GM06990 (cell line): ENCODE data around the gene HMGN3.

Experiments
- DNase-seq: peaks from one replicate; pipeline ENCODE4 v3.0.0-alpha.2; 2011; ENCODE audit not compliant: insufficient read length; ENCODE audit errors: extremely low read depth
- H3K27me3 ChIP-seq: replicated peaks from 2 replicates; pipeline ENCODE4 v1.6.0; 2011; ENCODE audit warnings: low read length; ENCODE audit not compliant: control insufficient read depth, insufficient read depth
- H3K36me3 ChIP-seq: 2 replicates; pipeline ENCODE4 v1.5.1; 2011; ENCODE audit warnings: low read length; ENCODE audit not compliant: control insufficient read depth, insufficient read depth
- H3K4me3 ChIP-seq: replicated peaks from 2 replicates; pipeline ENCODE4 v1.5.1; 2011; ENCODE audit warnings: low read depth, mild to moderate bottlenecking, control low read depth, low read length
- TF ChIP-seq, protein P1 (sequence below): IDR thresholded peaks from 2 replicates; pipeline ENCODE4 v1.5.1; 2011; ENCODE audit warnings: low read length, control low read depth, mild to moderate bottlenecking, inconsistent platforms; ENCODE audit not compliant: insufficient read depth, poor library complexity, severe bottlenecking

The HMGN3 gene

GRCh38 chr6:79231101-79231500 is 3.4 kb downstream of the HMGN3 start:
- TF ChIP-seq, protein P1, sequence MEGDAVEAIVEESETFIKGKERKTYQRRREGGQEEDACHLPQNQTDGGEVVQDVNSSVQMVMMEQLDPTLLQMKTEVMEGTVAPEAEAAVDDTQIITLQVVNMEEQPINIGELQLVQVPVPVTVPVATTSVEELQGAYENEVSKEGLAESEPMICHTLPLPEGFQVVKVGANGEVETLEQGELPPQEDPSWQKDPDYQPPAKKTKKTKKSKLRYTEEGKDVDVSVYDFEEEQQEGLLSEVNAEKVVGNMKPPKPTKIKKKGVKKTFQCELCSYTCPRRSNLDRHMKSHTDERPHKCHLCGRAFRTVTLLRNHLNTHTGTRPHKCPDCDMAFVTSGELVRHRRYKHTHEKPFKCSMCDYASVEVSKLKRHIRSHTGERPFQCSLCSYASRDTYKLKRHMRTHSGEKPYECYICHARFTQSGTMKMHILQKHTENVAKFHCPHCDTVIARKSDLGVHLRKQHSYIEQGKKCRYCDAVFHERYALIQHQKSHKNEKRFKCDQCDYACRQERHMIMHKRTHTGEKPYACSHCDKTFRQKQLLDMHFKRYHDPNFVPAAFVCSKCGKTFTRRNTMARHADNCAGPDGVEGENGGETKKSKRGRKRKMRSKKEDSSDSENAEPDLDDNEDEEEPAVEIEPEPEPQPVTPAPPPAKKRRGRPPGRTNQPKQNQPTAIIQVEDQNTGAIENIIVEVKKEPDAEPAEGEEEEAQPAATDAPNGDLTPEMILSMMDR = no peak
- H3K36me3 ChIP-seq = no peaks in the 10 kb centered on the region
- H3K4me3 ChIP-seq = no peak overlapping the region
- no peak for DNase-seq
- H3K27me3 ChIP-seq = no peaks in the 10 kb centered on the region

DNA sequence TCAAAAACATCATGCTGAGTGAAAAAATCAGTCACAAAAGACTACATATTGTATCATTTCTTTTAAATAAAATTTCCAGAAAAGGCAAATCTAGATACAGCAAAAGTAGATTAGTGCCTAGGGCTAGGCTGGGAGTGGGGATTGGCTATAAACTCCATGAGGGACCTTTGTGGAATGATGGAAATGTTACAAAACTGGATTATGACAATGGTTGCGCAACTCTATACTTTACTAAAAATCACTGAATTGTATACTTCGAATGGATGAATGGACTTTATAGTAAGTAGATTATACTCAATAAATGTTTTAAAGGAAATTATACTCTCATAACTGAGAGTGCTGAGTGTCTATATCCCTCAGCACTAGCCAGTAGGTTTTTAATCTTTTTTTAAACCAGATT is 4.3 kb downstream of the HMGN3 start:
- TF ChIP-seq, protein P1 = no peak
- DNase-seq = no peak
- Histone ChIP-seq H3K36me3 (no peaks in the 10 kb centered on the region; the same call in 1 of the 2 replicates), H3K27me3 (no peaks in the 10 kb centered on the region), H3K4me3 (no peak overlapping the region)

DNA sequence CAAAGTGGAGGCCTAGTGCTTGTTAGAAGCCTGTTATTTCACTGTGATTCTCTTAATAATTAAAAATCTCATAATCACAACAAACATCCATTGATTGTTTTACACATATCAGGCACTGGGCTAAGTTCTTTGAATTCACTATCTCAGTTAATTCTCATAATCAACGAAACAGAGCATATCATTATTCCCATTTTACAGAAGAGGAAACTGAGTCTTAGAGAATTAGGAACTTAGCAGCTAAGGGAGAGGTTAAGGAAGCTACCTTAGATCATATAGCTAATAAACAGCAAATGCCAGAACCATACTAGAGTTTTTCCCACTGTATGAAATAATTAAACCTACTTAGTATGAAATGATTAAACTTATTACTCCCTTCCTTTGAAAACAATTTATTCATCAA is 7.0 kb downstream of the HMGN3 start:
- no peaks in the 10 kb centered on the region for H3K27me3 ChIP-seq
- TF ChIP-seq, protein P1 = no peak
- no peak overlapping the region for H3K4me3 ChIP-seq
- DNase-seq = no peak
- H3K36me3 ChIP-seq = no peaks in the 10 kb centered on the region; the same call in 1 of the 2 replicates

GRCh38 chr6:79226660-79227059 is 7.8 kb downstream of the HMGN3 start:
- Histone ChIP-seq H3K36me3 (no peaks in the 10 kb centered on the region; the same call in 1 of the 2 replicates), H3K27me3 (no peaks in the 10 kb centered on the region), H3K4me3 (no peak overlapping the region)
- TF ChIP-seq, protein P1 = no peak
- DNase-seq = no peak

DNA sequence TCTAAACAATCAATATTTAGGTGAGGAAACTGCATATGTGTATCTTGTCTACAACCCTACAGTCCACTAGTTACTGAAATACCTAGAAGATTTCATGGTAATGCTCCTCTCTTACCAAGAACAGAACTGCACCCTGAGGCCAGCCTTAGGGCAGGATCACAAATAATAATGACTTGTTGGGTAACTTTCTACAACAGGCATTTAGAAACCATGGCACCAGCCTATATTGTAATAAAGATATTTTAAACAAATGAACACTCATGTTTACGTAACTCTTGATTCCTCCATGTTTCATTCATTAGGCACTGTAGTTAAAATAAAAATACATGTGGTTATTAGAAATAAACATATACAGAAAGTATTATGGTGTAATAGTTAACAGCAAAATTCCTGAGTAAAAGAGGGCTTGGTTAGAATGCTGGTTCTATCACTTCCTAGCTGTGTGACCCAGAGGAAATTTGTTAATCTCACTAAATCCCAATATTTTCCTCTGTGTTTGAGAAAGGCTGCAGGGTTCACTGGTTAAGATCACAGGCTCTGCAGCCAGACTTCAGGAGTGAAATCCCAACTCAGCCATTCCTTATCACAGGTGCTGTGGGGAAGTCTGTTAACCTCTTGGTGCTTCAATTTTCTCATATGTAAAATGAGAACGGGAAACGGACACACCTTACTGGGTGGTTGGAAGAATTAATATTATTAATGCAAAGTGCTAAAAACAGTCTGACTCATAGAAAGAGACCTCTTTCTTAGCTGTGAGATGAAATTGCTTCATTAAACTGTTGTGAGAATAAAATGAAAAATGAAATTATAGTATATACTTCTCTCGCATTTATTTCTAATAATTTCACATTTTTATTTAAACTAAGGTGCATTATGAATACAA is 8.5 kb downstream of the HMGN3 start:
- no peaks in the 10 kb centered on the region; the same call in 1 of the 2 replicates for H3K36me3 ChIP-seq
- H3K4me3 ChIP-seq = no peak overlapping the region
- no peaks in the 10 kb centered on the region for H3K27me3 ChIP-seq
- DNase-seq = no peak
- TF ChIP-seq, protein P1 = no peak
